Mammary epithelial cell (primary cell): ENCODE data around the gene ADGRV1.

Experiments used
- CTCF ChIP-seq, 2 donors: IDR thresholded peaks in 1 of 2; conservative IDR thresholded peaks in 1 of 2; 2 replicates each; pipeline ENCODE4 v1.5.1; 2011 to 2012; ENCODE audit warnings: inconsistent platforms in 2 of 2, low read length in 2 of 2, mild to moderate bottlenecking in 2 of 2, control low read depth in 1 of 2, low read depth in 1 of 2; ENCODE audit not compliant: insufficient read depth in 1 of 2; ENCODE audit errors: extremely low read depth in 1 of 2
- EZH2 ChIP-seq: IDR thresholded peaks from 2 replicates; pipeline ENCODE4 v1.6.1; 2012; ENCODE audit warnings: low read length, inconsistent platforms, borderline replicate concordance

- TF ChIP-seq CTCF (conservative IDR thresholded peaks at IDR 0.05 in 1 of 2, IDR thresholded peaks at IDR 0.05 in 1 of 2; ENCODE audit: extremely low read depth in 1 of 2, insufficient read depth in 1 of 2, low read depth in 1 of 2, low read length in 2 of 2) (no peak), EZH2 (no peak)
Measured at GRCh38 chr5:91024206-91024605, 465.6 kb downstream of the ADGRV1 start.
